ENCODE data around the gene AFMID.

The AFMID gene

GRCh38 chr17:78176548-78177025 is 10.6 kb upstream of the AFMID start:
- no peaks in the 10 kb centered on the region for H3K27me3 ChIP-seq (ENCODE audit: control insufficient read depth in 3 of 3, insufficient read depth in 3 of 3, low read depth in 1 of 3, low read length in 3 of 3)
- H3K36me3 ChIP-seq (replicated peaks in 1 of 2; ENCODE audit: control insufficient read depth in 2 of 2, insufficient read depth in 2 of 2, low read length in 2 of 2) = peaks cover 46 to 84% of the 10 kb centered on the region in 2 donors
- no peak overlapping the region for H2AK5ac ChIP-seq (ENCODE audit: low read depth, low read length)
- peak overlapping the region; percentile 51 for H3K23ac ChIP-seq (ENCODE audit: low read depth, low read length, poor library complexity)
- no peaks in the 10 kb centered on the region for H3K79me1 ChIP-seq (ENCODE audit: low read depth, low read length)
- WGBS, 2 donors (ENCODE audit: extremely low coverage in 2 of 2, insufficient read length in 2 of 2, insufficient replicate concordance in 1 of 2) = no CpG with 5 or more reads among the region's 14 CpGs
- H2BK15ac ChIP-seq (ENCODE audit: low read length) = no peak overlapping the region
- no peak overlapping the region for H3K27ac ChIP-seq (replicated peaks; ENCODE audit: low read length)
- no peak overlapping the region for H3K4me3 ChIP-seq (ENCODE audit: low read length in 2 of 2)
- peaks cover 0 to 2% of the 10 kb centered on the region in 2 donors for H3K9me3 ChIP-seq (replicated peaks in 1 of 2; ENCODE audit: control insufficient read depth in 2 of 2, insufficient read depth in 1 of 2, low read depth in 1 of 2, low read length in 2 of 2)
- H3K18ac ChIP-seq (ENCODE audit: low read length) = no peak overlapping the region
- H2AFZ ChIP-seq (ENCODE audit: low read length) = no peak overlapping the region
- no peak overlapping the region for H3K4ac ChIP-seq (ENCODE audit: low read length)
- H3K9ac ChIP-seq (ENCODE audit: low read depth, low read length, poor library complexity) = no peak overlapping the region
- no peak for DNase-seq (ENCODE audit: low spot score)
- H2BK12ac ChIP-seq (ENCODE audit: low read length) = no peak overlapping the region
- H2BK5ac ChIP-seq (ENCODE audit: low read length) = no peak overlapping the region
- peaks cover 0 to 3% of the 10 kb centered on the region in 2 donors for H3K4me1 ChIP-seq (ENCODE audit: control insufficient read depth in 2 of 2, insufficient read depth in 1 of 2, low read depth in 1 of 2, low read length in 2 of 2)
- H3K14ac ChIP-seq (ENCODE audit: low read length) = no peak overlapping the region
- H4K8ac ChIP-seq (ENCODE audit: low read depth, low read length) = no peak overlapping the region
- H2BK120ac ChIP-seq (ENCODE audit: low read depth, low read length) = no peak overlapping the region
- no peak overlapping the region for H4K91ac ChIP-seq (ENCODE audit: low read depth, low read length, poor library complexity)
- no peak overlapping the region for H3K4me2 ChIP-seq (ENCODE audit: insufficient read depth, low read length, poor library complexity, severe bottlenecking)

- H2BK12ac ChIP-seq (ENCODE audit: low read length) = no peak overlapping the region
- H2AFZ ChIP-seq (ENCODE audit: low read length) = no peak overlapping the region
- peaks cover 0 to 2% of the 10 kb centered on the region in 2 donors for H3K9me3 ChIP-seq (replicated peaks in 1 of 2; ENCODE audit: control insufficient read depth in 2 of 2, insufficient read depth in 1 of 2, low read depth in 1 of 2, low read length in 2 of 2)
- no peak overlapping the region for H3K4ac ChIP-seq (ENCODE audit: low read length)
- H3K27ac ChIP-seq (replicated peaks; ENCODE audit: low read length) = no peak overlapping the region
- H3K36me3 ChIP-seq (replicated peaks in 1 of 2; ENCODE audit: control insufficient read depth in 2 of 2, insufficient read depth in 2 of 2, low read length in 2 of 2) = peaks cover 55 to 95% of the 10 kb centered on the region in 2 donors
- no peak overlapping the region for H2AK5ac ChIP-seq (ENCODE audit: low read depth, low read length)
- no peak overlapping the region for H3K18ac ChIP-seq (ENCODE audit: low read length)
- H3K27me3 ChIP-seq (ENCODE audit: control insufficient read depth in 3 of 3, insufficient read depth in 3 of 3, low read depth in 1 of 3, low read length in 3 of 3) = no peaks in the 10 kb centered on the region
- no peak for DNase-seq (ENCODE audit: low spot score)
- H2BK120ac ChIP-seq (ENCODE audit: low read depth, low read length) = no peak overlapping the region
- H4K8ac ChIP-seq (ENCODE audit: low read depth, low read length) = no peak overlapping the region
- no peak overlapping the region for H2BK15ac ChIP-seq (ENCODE audit: low read length)
- H3K79me1 ChIP-seq (ENCODE audit: low read depth, low read length) = peaks cover 5% of the 10 kb centered on the region
- H3K4me1 ChIP-seq (ENCODE audit: control insufficient read depth in 2 of 2, insufficient read depth in 1 of 2, low read depth in 1 of 2, low read length in 2 of 2) = peaks cover 0 to 5% of the 10 kb centered on the region in 2 donors
- no peak overlapping the region for H4K91ac ChIP-seq (ENCODE audit: low read depth, low read length, poor library complexity)
- no peak overlapping the region for H3K4me2 ChIP-seq (ENCODE audit: insufficient read depth, low read length, poor library complexity, severe bottlenecking)
- no peak overlapping the region for H3K9ac ChIP-seq (ENCODE audit: low read depth, low read length, poor library complexity)
- WGBS, 2 donors (ENCODE audit: extremely low coverage in 2 of 2, insufficient read length in 2 of 2, insufficient replicate concordance in 1 of 2) = no CpG with 5 or more reads among the region's 17 CpGs
- H3K4me3 ChIP-seq (ENCODE audit: low read length in 2 of 2) = no peak overlapping the region
- H3K23ac ChIP-seq (ENCODE audit: low read depth, low read length, poor library complexity) = no peak overlapping the region
- no peak overlapping the region for H3K14ac ChIP-seq (ENCODE audit: low read length)
- no peak overlapping the region for H2BK5ac ChIP-seq (ENCODE audit: low read length)
These were observed 7.8 kb upstream of the AFMID start for GRCh38 chr17:78179372-78179771.

- Histone ChIP-seq H3K4me2 (ENCODE audit: insufficient read depth, low read length, poor library complexity, severe bottlenecking) (no peak overlapping the region), H3K9me3 (replicated peaks in 1 of 2; ENCODE audit: control insufficient read depth in 2 of 2, insufficient read depth in 1 of 2, low read depth in 1 of 2, low read length in 2 of 2) (peaks cover 0 to 2% of the 10 kb centered on the region in 2 donors), H2BK120ac (ENCODE audit: low read depth, low read length) (no peak overlapping the region), H3K27me3 (ENCODE audit: control insufficient read depth in 3 of 3, insufficient read depth in 3 of 3, low read depth in 1 of 3, low read length in 3 of 3) (no peaks in the 10 kb centered on the region), H2AFZ (ENCODE audit: low read length) (no peak overlapping the region), H2BK5ac (ENCODE audit: low read length) (no peak overlapping the region), H4K8ac (ENCODE audit: low read depth, low read length) (no peak overlapping the region), H3K27ac (replicated peaks; ENCODE audit: low read length) (no peak overlapping the region), H3K23ac (ENCODE audit: low read depth, low read length, poor library complexity) (no peak overlapping the region), H3K4me1 (ENCODE audit: control insufficient read depth in 2 of 2, insufficient read depth in 1 of 2, low read depth in 1 of 2, low read length in 2 of 2) (peaks cover 7% of the 10 kb centered on the region in 2 donors), H3K79me1 (ENCODE audit: low read depth, low read length) (peaks cover 5% of the 10 kb centered on the region), H3K18ac (ENCODE audit: low read length) (no peak overlapping the region), H3K4me3 (ENCODE audit: low read length in 2 of 2) (no peak overlapping the region), H3K4ac (ENCODE audit: low read length) (no peak overlapping the region), H2BK12ac (ENCODE audit: low read length) (no peak overlapping the region), H3K14ac (ENCODE audit: low read length) (no peak overlapping the region), H2AK5ac (ENCODE audit: low read depth, low read length) (no peak overlapping the region), H3K9ac (ENCODE audit: low read depth, low read length, poor library complexity) (no peak overlapping the region), H3K36me3 (replicated peaks in 1 of 2; ENCODE audit: control insufficient read depth in 2 of 2, insufficient read depth in 2 of 2, low read length in 2 of 2) (peaks cover 55 to 95% of the 10 kb centered on the region in 2 donors), H4K91ac (ENCODE audit: low read depth, low read length, poor library complexity) (no peak overlapping the region), H2BK15ac (ENCODE audit: low read length) (no peak overlapping the region)
- WGBS, 2 donors (ENCODE audit: extremely low coverage in 2 of 2, insufficient read length in 2 of 2, insufficient replicate concordance in 1 of 2) = no CpG with 5 or more reads among the region's 14 CpGs
- DNase-seq (ENCODE audit: low spot score) = no peak
These were observed 7.1 kb upstream of the AFMID start for GRCh38 chr17:78180083-78180482.

- no peak overlapping the region for H2AK5ac ChIP-seq (ENCODE audit: low read depth, low read length)
- no peak overlapping the region for H2BK5ac ChIP-seq (ENCODE audit: low read length)
- H4K8ac ChIP-seq (ENCODE audit: low read depth, low read length) = no peak overlapping the region
- H3K4me1 ChIP-seq (ENCODE audit: control insufficient read depth in 2 of 2, insufficient read depth in 1 of 2, low read depth in 1 of 2, low read length in 2 of 2) = peaks cover 10 to 11% of the 10 kb centered on the region in 2 donors
- H2BK12ac ChIP-seq (ENCODE audit: low read length) = no peak overlapping the region
- H3K9ac ChIP-seq (ENCODE audit: low read depth, low read length, poor library complexity) = no peak overlapping the region
- H2BK120ac ChIP-seq (ENCODE audit: low read depth, low read length) = no peak overlapping the region
- no peak overlapping the region for H3K4me2 ChIP-seq (ENCODE audit: insufficient read depth, low read length, poor library complexity, severe bottlenecking)
- no CpG with 5 or more reads among the region's 2 CpGs for WGBS, 2 donors (ENCODE audit: extremely low coverage in 2 of 2, insufficient read length in 2 of 2, insufficient replicate concordance in 1 of 2)
- peaks cover 5% of the 10 kb centered on the region for H3K79me1 ChIP-seq (ENCODE audit: low read depth, low read length)
- no peak overlapping the region for H3K4ac ChIP-seq (ENCODE audit: low read length)
- H4K91ac ChIP-seq (ENCODE audit: low read depth, low read length, poor library complexity) = no peak overlapping the region
- no peak for DNase-seq (ENCODE audit: low spot score)
- H3K4me3 ChIP-seq (ENCODE audit: low read length in 2 of 2) = no peak overlapping the region
- H2BK15ac ChIP-seq (ENCODE audit: low read length) = no peak overlapping the region
- H3K27me3 ChIP-seq (ENCODE audit: control insufficient read depth in 3 of 3, insufficient read depth in 3 of 3, low read depth in 1 of 3, low read length in 3 of 3) = no peaks in the 10 kb centered on the region
- H3K27ac ChIP-seq (replicated peaks; ENCODE audit: low read length) = no peak overlapping the region
- H3K18ac ChIP-seq (ENCODE audit: low read length) = no peak overlapping the region
- H3K9me3 ChIP-seq (replicated peaks in 1 of 2; ENCODE audit: control insufficient read depth in 2 of 2, insufficient read depth in 1 of 2, low read depth in 1 of 2, low read length in 2 of 2) = peaks cover 0 to 2% of the 10 kb centered on the region in 2 donors
- no peak overlapping the region for H2AFZ ChIP-seq (ENCODE audit: low read length)
- H3K36me3 ChIP-seq (replicated peaks in 1 of 2; ENCODE audit: control insufficient read depth in 2 of 2, insufficient read depth in 2 of 2, low read length in 2 of 2) = peaks cover 51 to 95% of the 10 kb centered on the region in 2 donors
- H3K14ac ChIP-seq (ENCODE audit: low read length) = no peak overlapping the region
- H3K23ac ChIP-seq (ENCODE audit: low read depth, low read length, poor library complexity) = no peak overlapping the region
These were observed 6.7 kb upstream of the AFMID start for GRCh38 chr17:78180508-78180907.

Measured in neuronal stem cell (in vitro differentiated cells).